OCI-LY1 (cell line): ENCODE measurements around the gene AGBL1.

Experiments used
- H2AFZ ChIP-seq: fragments of 200-600 bp; sonication (generic), shearing (Covaris generic); 2 replicates; pipeline ENCODE4 v1.6.0; 2014; ENCODE audit warnings: antibody characterized with exemption, mild to moderate bottlenecking, low read length
- H3F3A ChIP-seq: fragments of 200-600 bp; sonication (generic), shearing (Covaris generic); 2 replicates; pipeline ENCODE4 v1.6.0; 2014; ENCODE audit warnings: mild to moderate bottlenecking, antibody characterized with exemption, low read length, moderate library complexity; ENCODE audit not compliant: insufficient read depth
- H3K27ac ChIP-seq: fragments of 200-600 bp; sonication (generic); 2 replicates; pipeline ENCODE4 v1.5.1; 2014; ENCODE audit warnings: low read length, mixed run types, mild to moderate bottlenecking, low read depth; ENCODE audit not compliant: poor library complexity, severe bottlenecking
- H3K27me3 ChIP-seq: fragments of 200-600 bp; sonication (generic); 2 replicates; pipeline ENCODE4 v1.6.0; 2014; ENCODE audit warnings: antibody characterized with exemption, mild to moderate bottlenecking, low read length, moderate library complexity; ENCODE audit not compliant: insufficient read depth
- H3K36me3 ChIP-seq: fragments of 200-600 bp; sonication (generic); 2 replicates; pipeline ENCODE4 v1.6.1; 2014; ENCODE audit warnings: mild to moderate bottlenecking, antibody characterized with exemption, low read length, moderate library complexity, mixed read lengths; ENCODE audit not compliant: insufficient read depth
- H3K4me1 ChIP-seq: fragments of 200-600 bp; sonication (generic); 2 replicates; pipeline ENCODE4 v1.5.1; 2014; ENCODE audit warnings: mild to moderate bottlenecking, low read length, moderate library complexity; ENCODE audit not compliant: insufficient read depth, severe bottlenecking
- H3K4me2 ChIP-seq: fragments of 200-600 bp; sonication (generic), shearing (Covaris generic); 2 replicates; pipeline ENCODE4 v1.6.1; 2014; ENCODE audit warnings: low read length
- H3K4me3 ChIP-seq: fragments of 200-600 bp; sonication (generic); 2 replicates; pipeline ENCODE4 v1.5.1; 2014; ENCODE audit warnings: low read length, low read depth, mild to moderate bottlenecking, mixed read lengths; ENCODE audit not compliant: poor library complexity, severe bottlenecking
- H3K79me2 ChIP-seq: fragments of 200-600 bp; shearing (Covaris generic); 2 replicates; pipeline ENCODE4 v1.6.1; 2016; ENCODE audit warnings: mixed run types, low read length, mixed read lengths; ENCODE audit not compliant: insufficient read depth
- H3K9ac ChIP-seq: fragments of 200-600 bp; sonication (generic), shearing (Covaris generic); 2 replicates; pipeline ENCODE4 v1.6.1; 2014; ENCODE audit warnings: mild to moderate bottlenecking, low read length, mixed read lengths
- H3K9me2 ChIP-seq: fragments of 200-600 bp; sonication (generic), shearing (Covaris generic); 2 replicates; pipeline ENCODE4 v1.6.1; 2014; ENCODE audit warnings: low read depth, mild to moderate bottlenecking, low read length, mixed read lengths
- H3K9me3 ChIP-seq: fragments of 200-600 bp; shearing (Covaris generic); 2 replicates; pipeline ENCODE4 v1.6.1; 2014; ENCODE audit warnings: low read length, mixed read lengths
- H4K20me1 ChIP-seq: fragments of 200-600 bp; sonication (generic), shearing (Covaris generic); 2 replicates; pipeline ENCODE4 v1.6.0; 2016; ENCODE audit warnings: mild to moderate bottlenecking, low read length; ENCODE audit not compliant: insufficient read depth
- EZH2 ChIP-seq: fragments of 200-600 bp; sonication (generic), shearing (Covaris generic); IDR thresholded peaks from 2 replicates; pipeline ENCODE4 v1.8.0; 2017; ENCODE audit warnings: borderline replicate concordance, mixed run types, mild to moderate bottlenecking, antibody characterized with exemption, low read length, moderate library complexity, mixed read lengths
- TF ChIP-seq, protein P1 (sequence below): fragments of 200-600 bp; sonication (generic), shearing (Covaris generic); IDR thresholded peaks from 2 replicates; pipeline ENCODE4 v1.5.1; 2017; ENCODE audit warnings: mild to moderate bottlenecking, antibody characterized with exemption, low read length, moderate library complexity, mixed read lengths

AGBL1 gene

DNA sequence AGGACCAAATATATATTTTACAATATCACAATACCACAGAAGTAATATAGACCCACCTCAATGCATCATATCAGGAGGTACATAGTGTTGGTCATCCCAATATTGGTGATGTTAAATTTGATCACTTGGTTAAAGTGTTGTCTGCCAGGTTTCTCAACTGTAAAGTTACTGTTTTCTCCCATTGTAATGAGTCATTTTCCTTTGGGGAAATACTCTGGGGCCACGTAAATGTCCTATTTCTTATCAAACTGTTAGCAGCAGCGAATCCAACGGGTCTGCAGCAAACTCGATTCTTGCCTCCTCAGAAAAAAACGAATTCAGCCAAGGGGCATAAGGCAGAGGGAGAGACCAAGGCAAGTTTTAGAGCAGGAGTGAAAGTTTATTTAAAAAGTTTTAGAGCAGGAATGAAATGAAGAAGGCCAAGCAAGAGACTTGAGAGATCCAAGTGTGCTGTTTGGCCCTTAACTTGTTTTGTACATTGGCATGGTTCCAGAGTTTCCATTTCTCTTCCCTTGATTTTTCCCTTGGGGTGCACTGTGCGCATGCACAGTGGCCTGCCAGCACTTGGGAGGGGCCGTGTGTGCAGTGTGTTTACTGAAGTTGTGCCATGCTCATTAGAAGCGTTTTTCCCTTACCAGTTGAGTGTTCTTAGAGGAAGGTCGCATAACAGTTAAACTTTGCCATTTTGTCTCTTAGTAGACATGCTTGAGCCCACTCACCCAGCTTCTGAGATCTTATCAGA is 512.5 kb downstream of the AGBL1 start:
- Histone ChIP-seq H3F3A (no peaks in the 10 kb centered on the region), H3K9me3 (no peaks in the 10 kb centered on the region), H3K36me3 (no peaks in the 10 kb centered on the region)

DNA sequence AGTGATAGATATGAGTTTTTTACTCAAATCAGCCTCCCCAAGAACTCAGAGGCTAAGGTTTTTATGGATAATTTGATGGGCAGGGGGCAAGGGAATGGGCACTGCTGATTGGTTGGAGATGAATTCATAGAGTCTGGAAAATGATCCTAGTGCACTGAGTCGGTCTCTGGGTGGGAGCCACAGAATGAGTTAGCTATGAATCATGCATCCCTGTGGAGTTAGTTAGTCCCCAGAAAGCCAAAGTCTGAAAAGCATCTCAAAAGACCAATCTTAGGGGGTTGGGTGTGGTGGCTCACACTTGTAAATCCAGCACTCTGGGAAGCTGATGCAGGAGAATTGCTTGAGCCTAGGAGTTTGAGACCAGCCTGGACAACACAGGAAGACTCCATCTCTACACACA is 516.1 kb downstream of the AGBL1 start:
- H3K9me3 ChIP-seq: no peaks in the 10 kb centered on the region
- H4K20me1 ChIP-seq: no peaks in the 10 kb centered on the region
- H3K9ac ChIP-seq: no peak overlapping the region
- H3F3A ChIP-seq: no peaks in the 10 kb centered on the region
- H2AFZ ChIP-seq: no peak overlapping the region
- no peak overlapping the region for H3K4me2 ChIP-seq
- H3K27ac ChIP-seq: no peak overlapping the region
- no peaks in the 10 kb centered on the region for H3K79me2 ChIP-seq
- no peaks in the 10 kb centered on the region for H3K4me1 ChIP-seq
- H3K36me3 ChIP-seq: no peaks in the 10 kb centered on the region
- H3K9me2 ChIP-seq: no peaks in the 10 kb centered on the region; the same call in 1 of the 2 replicates
- no peaks in the 10 kb centered on the region for H3K27me3 ChIP-seq
- H3K4me3 ChIP-seq: no peak overlapping the region
- TF ChIP-seq, protein P1, sequence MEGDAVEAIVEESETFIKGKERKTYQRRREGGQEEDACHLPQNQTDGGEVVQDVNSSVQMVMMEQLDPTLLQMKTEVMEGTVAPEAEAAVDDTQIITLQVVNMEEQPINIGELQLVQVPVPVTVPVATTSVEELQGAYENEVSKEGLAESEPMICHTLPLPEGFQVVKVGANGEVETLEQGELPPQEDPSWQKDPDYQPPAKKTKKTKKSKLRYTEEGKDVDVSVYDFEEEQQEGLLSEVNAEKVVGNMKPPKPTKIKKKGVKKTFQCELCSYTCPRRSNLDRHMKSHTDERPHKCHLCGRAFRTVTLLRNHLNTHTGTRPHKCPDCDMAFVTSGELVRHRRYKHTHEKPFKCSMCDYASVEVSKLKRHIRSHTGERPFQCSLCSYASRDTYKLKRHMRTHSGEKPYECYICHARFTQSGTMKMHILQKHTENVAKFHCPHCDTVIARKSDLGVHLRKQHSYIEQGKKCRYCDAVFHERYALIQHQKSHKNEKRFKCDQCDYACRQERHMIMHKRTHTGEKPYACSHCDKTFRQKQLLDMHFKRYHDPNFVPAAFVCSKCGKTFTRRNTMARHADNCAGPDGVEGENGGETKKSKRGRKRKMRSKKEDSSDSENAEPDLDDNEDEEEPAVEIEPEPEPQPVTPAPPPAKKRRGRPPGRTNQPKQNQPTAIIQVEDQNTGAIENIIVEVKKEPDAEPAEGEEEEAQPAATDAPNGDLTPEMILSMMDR: no peak
- TF ChIP-seq EZH2: no peak

More for the DNA sequence above, 512.5 kb downstream of the AGBL1 start:
- Histone ChIP-seq H4K20me1 (no peaks in the 10 kb centered on the region), H3K4me2 (no peak overlapping the region), H3K9me2 (no peaks in the 10 kb centered on the region; the same call in 1 of the 2 replicates), H3K27ac (no peak overlapping the region), H3K27me3 (no peaks in the 10 kb centered on the region), H3K4me3 (no peak overlapping the region), H3K9ac (no peak overlapping the region), H3K4me1 (no peaks in the 10 kb centered on the region), H2AFZ (no peak overlapping the region), H3K79me2 (no peaks in the 10 kb centered on the region)
- TF ChIP-seq EZH2: no peak
- TF ChIP-seq, protein P1: no peak

DNA sequence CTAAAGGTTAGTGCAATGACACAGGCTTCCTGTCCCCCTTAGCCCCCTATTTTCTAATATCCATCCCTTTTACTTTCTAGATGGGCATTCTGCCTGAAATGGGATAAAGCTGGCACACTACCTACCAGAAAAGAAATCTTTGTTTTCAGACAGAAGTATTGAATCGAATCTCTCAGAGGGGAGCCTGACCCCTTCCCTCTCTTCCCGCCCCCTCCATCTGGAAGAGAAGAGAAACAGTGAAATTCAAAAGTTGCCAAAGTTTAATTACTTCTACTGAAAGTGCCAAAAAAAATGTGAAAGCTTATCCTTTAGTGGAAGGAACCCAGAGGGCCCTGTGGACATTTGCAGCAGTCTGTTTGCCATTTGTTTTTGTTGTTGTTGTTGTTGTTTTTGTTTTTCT is 523.8 kb downstream of the AGBL1 start:
- H3K9me2 ChIP-seq: no peaks in the 10 kb centered on the region
- no peaks in the 10 kb centered on the region for H3K9me3 ChIP-seq
- no peak overlapping the region for H2AFZ ChIP-seq
- no peak overlapping the region for H3K4me2 ChIP-seq
- H3K4me1 ChIP-seq: no peaks in the 10 kb centered on the region
- no peaks in the 10 kb centered on the region for H3F3A ChIP-seq
- TF ChIP-seq, protein P1: no peak
- TF ChIP-seq EZH2: no peak
- no peak overlapping the region for H3K4me3 ChIP-seq
- no peaks in the 10 kb centered on the region for H3K79me2 ChIP-seq
- no peaks in the 10 kb centered on the region for H3K27me3 ChIP-seq
- H3K36me3 ChIP-seq: no peaks in the 10 kb centered on the region
- no peak overlapping the region for H3K27ac ChIP-seq
- H3K9ac ChIP-seq: no peak overlapping the region
- H4K20me1 ChIP-seq: no peaks in the 10 kb centered on the region
